ENCODE results near the gene THNSL1. TPM values are rescaled to one million over a fixed set of nuclear protein-coding genes. Genes with fewer than 3 reads are reported as not detected.
A peak's percentile ranks its signal among the peaks of the same experiment; 100 is the strongest.

The THNSL1 gene
- polyA plus RNA-seq, 2 of the 4 experiments (the other 2 are of a cell fraction) = 4.8 to 6.1 TPM

GRCh38 chr10:25059990-25060389 is 43.6 kb downstream of the THNSL1 start:
- ATAC-seq (peak; percentile 74 to 80), FAIRE-seq (no peak), DNase-seq (ENCODE audit: low read depth in 1 of 2, low spot score in 1 of 2) (peak; percentile 78 to 84)
- peak overlapping the region; percentile 85 for H3K4me2 ChIP-seq
- ChIA-PET POLR2A (no interaction called here), CTCF (interaction anchor here (0.7 to 4.4 kb wide), 7 partner anchors 17 to 417 kb away, joined by 3 to 23 read pairs (median 3); no protein-coding TSS in a partner anchor)
- no peak overlapping the region for H3K4me3 ChIP-seq
- H3K4me1 ChIP-seq = peaks cover 53% of the 10 kb centered on the region
- under 1% methylated on average over 7 of the region's 7 CpGs for WGBS (ENCODE audit: missing lambda C conversion rate)
- TF ChIP-seq GATA3 (IDR thresholded peaks at IDR 0.05; ENCODE audit: borderline replicate concordance) = peak; percentile 18; the same call in 1 of the 2 replicates
- TF ChIP-seq CBX2 (IDR thresholded peaks at IDR 0.05; ENCODE audit: borderline replicate concordance, low read depth) = no peak
- TF ChIP-seq HDAC2 (IDR thresholded peaks at IDR 0.05) = no peak
- TF ChIP-seq ZSCAN20 (CRISPR knock-in tag; IDR thresholded peaks at IDR 0.05) = no peak
- TF ChIP-seq RAD21 (conservative IDR thresholded peaks at IDR 0.05 in 1 of 2, IDR thresholded peaks at IDR 0.05 in 1 of 2) = no peak
- no peak for TF ChIP-seq KDM5A (IDR thresholded peaks at IDR 0.05)
- TF ChIP-seq CTCF (IDR thresholded peaks at IDR 0.05) = no peak
- no peak for TF ChIP-seq RARB (CRISPR knock-in tag; IDR thresholded peaks at IDR 0.05)
- no peak for TF ChIP-seq MAFK (IDR thresholded peaks at IDR 0.05; ENCODE audit: partially characterized antibody)
- no peak for TF ChIP-seq POLR2A (IDR thresholded peaks at IDR 0.05; ENCODE audit: low read length)
- TF ChIP-seq ZNF302 (CRISPR knock-in tag; IDR thresholded peaks at IDR 0.05) = no peak
- TF ChIP-seq NPAS2 (CRISPR knock-in tag; IDR thresholded peaks at IDR 0.05; ENCODE audit: borderline replicate concordance) = no peak
- no peak for TF ChIP-seq CBX8 (IDR thresholded peaks at IDR 0.05)
- no peak for TF ChIP-seq MYC (IDR thresholded peaks at IDR 0.05; ENCODE audit: borderline replicate concordance, low read length)
- peak; percentile 85 to 96 for TF ChIP-seq CEBPB (IDR thresholded peaks at IDR 0.05)
- no peak for TF ChIP-seq HMGXB4 (CRISPR knock-in tag; IDR thresholded peaks at IDR 0.05; ENCODE audit: borderline replicate concordance)
- TF ChIP-seq FOSL2 (IDR thresholded peaks at IDR 0.05) = peak; percentile 74
- peak; percentile 91 for TF ChIP-seq FOSL2 (CRISPR knock-in tag; IDR thresholded peaks at IDR 0.05)
- no peak for TF ChIP-seq MAZ (IDR thresholded peaks at IDR 0.05; ENCODE audit: borderline replicate concordance, low read depth, low read length)
- 0 out of 2 replicates have a peak, but pooled peaks have one; percentile 50 for TF ChIP-seq ATOH8 (CRISPR knock-in tag; IDR thresholded peaks at IDR 0.05; ENCODE audit: low read depth)
- TF ChIP-seq BHLHE40 (IDR thresholded peaks at IDR 0.05; ENCODE audit: low read depth, low read length) = no peak
- no peak for TF ChIP-seq HOXB5 (CRISPR knock-in tag; IDR thresholded peaks at IDR 0.05)
- TF ChIP-seq CHD4 (IDR thresholded peaks at IDR 0.05; ENCODE audit: borderline replicate concordance) = no peak
- peak in 1 of 2 experiments; percentile 42; a peak in 2 of 5 replicates for TF ChIP-seq EP300 (IDR thresholded peaks at IDR 0.05)
- TF ChIP-seq TFCP2L1 (CRISPR knock-in tag; IDR thresholded peaks at IDR 0.05) = no peak
- TF ChIP-seq EHF (CRISPR knock-in tag; IDR thresholded peaks at IDR 0.05) = no peak
- no peak for TF ChIP-seq EHMT2 (IDR thresholded peaks at IDR 0.05; ENCODE audit: low read depth)
- no peak for TF ChIP-seq ZFP36 (IDR thresholded peaks at IDR 0.05; ENCODE audit: borderline replicate concordance, partially characterized antibody)
- no peak for TF ChIP-seq ZC3H11A (IDR thresholded peaks at IDR 0.05)
- TF ChIP-seq RFX5 (IDR thresholded peaks at IDR 0.05) = no peak
- TF ChIP-seq MAX (IDR thresholded peaks at IDR 0.05) = peak; percentile 61; the same call in 1 of the 2 replicates
- no peak for TF ChIP-seq BCL3 (IDR thresholded peaks at IDR 0.05)
- no peak; the same call in 1 of the 2 replicates for TF ChIP-seq HES2 (IDR thresholded peaks at IDR 0.05)
- TF ChIP-seq JUNB (IDR thresholded peaks at IDR 0.05) = peak; percentile 51; the same call in 1 of the 2 replicates
- TF ChIP-seq HEYL (CRISPR knock-in tag; IDR thresholded peaks at IDR 0.05) = no peak
- no peak for TF ChIP-seq PBX3 (IDR thresholded peaks at IDR 0.05)
- peak; percentile 45; a peak in 2 of 5 replicates for TF ChIP-seq JUN (IDR thresholded peaks at IDR 0.05)
- peak overlapping the region; percentile 90 to 95 for H3K27ac ChIP-seq
- no peaks in the 10 kb centered on the region for H3K9me3 ChIP-seq
